HepG2 (cell line): ENCODE results near the gene CCR3. TPM values are rescaled to one million over a fixed set of nuclear protein-coding genes. Genes with fewer than 3 reads are reported as not detected.

Source experiments
- TERF1 ChIP-seq: sonication (generic); formaldehyde crosslinking; IDR thresholded peaks from 2 replicates; pipeline ENCODE4 v1.8.0; 2022; ENCODE audit warnings: mild to moderate bottlenecking, missing genetic modification reagents, moderate library complexity
- polyA plus RNA-seq, 8 experiments: library from polyadenylated mRNA; depleted of rRNA in 3 of 8; stranded (reverse) in 7 of 8; unstranded in 1 of 8; fragments of >200 nt; fragmentation: Illumina TruSeq in 4 of 8; extraction: Trizol in 4 of 8; gene quantifications; 2 replicates each; pipeline versions ENCODE4 v1.2.1 to v1.2.3, GENCODE V29; 2011 to 2016; ENCODE audit warnings: low read depth in 4 of 8, missing spikeins in 1 of 8, mixed read lengths in 1 of 8; ENCODE audit not compliant: insufficient read depth in 1 of 8
- total RNA-seq, 5 experiments: library from RNA; depleted of rRNA; stranded (reverse); fragments of >200 nt; fragmentation: Illumina TruSeq; extraction: Trizol; gene quantifications; 2 replicates each; pipeline ENCODE4 v1.2.3, GENCODE V29; 2016; ENCODE audit warnings: low read depth in 1 of 5

Gene CCR3
- total and polyA plus RNA-seq, 2 of the 13 experiments (the other 11 are each of a cell fraction or from before 2014, with no cell fraction given) = not detected

- TF ChIP-seq TERF1 (CRISPR knock-in tag) = no peak
Measured at GRCh38 chr3:46316206-46316605, 73.9 kb downstream of the CCR3 start (continued).

Other genes starting within 250 kb of the CCR3 start
- gene FYCO1, start 246.6 kb upstream of the CCR3 start, total RNA-seq (2016; rRNA removed; fragmentation: Illumina TruSeq; extraction: Trizol) = 2.7 and 4.9 TPM in 2 replicates
- 4.2 and 6.0 TPM in 2 replicates for gene FYCO1, start 246.6 kb upstream of the CCR3 start, polyA plus RNA-seq (2011; rRNA removed)
- not detected in 2 replicates for gene XCR1, start 215.0 kb upstream of the CCR3 start, total RNA-seq (2016; rRNA removed; fragmentation: Illumina TruSeq; extraction: Trizol)
- gene XCR1, start 215.0 kb upstream of the CCR3 start, polyA plus RNA-seq (2011; rRNA removed) = not detected in 2 replicates
- not detected in 2 replicates for gene CCR1, start 34.1 kb upstream of the CCR3 start, total RNA-seq (2016; rRNA removed; fragmentation: Illumina TruSeq; extraction: Trizol)
- not detected in 2 replicates for gene CCR1, start 34.1 kb upstream of the CCR3 start, polyA plus RNA-seq (2011; rRNA removed)
- gene CCR2, start 111.7 kb downstream of the CCR3 start, total RNA-seq (2016; rRNA removed; fragmentation: Illumina TruSeq; extraction: Trizol) = not detected in 2 replicates
- gene CCR2, start 111.7 kb downstream of the CCR3 start, polyA plus RNA-seq (2011; rRNA removed) = not detected in 2 replicates
- gene CCR5, start 128.5 kb downstream of the CCR3 start, total RNA-seq (2016; rRNA removed; fragmentation: Illumina TruSeq; extraction: Trizol) = not detected in 2 replicates
- gene CCR5, start 128.5 kb downstream of the CCR3 start, polyA plus RNA-seq (2011; rRNA removed) = not detected in 2 replicates
- not detected in 2 replicates for gene CCRL2, start 164.8 kb downstream of the CCR3 start, total RNA-seq (2016; rRNA removed; fragmentation: Illumina TruSeq; extraction: Trizol)
- not detected in 2 replicates for gene CCRL2, start 164.8 kb downstream of the CCR3 start, polyA plus RNA-seq (2011; rRNA removed)
- not detected in 2 replicates for gene LTF, start 222.4 kb downstream of the CCR3 start, total RNA-seq (2016; rRNA removed; fragmentation: Illumina TruSeq; extraction: Trizol)
- not detected in 2 replicates for gene LTF, start 222.4 kb downstream of the CCR3 start, polyA plus RNA-seq (2011; rRNA removed)